HL-60 (cell line): ENCODE results near the gene DHRS1.

Experiments used
- DNase-seq, 2 experiments: peaks; one replicate each; pipeline ENCODE4 v3.0.0-alpha.2; 2010 to 2020; ENCODE audit warnings: low read depth in 1 of 2, low spot score in 1 of 2
- H3K27ac ChIP-seq: fragments of 250-450 bp; sonication (Bioruptor Pico); replicated peaks from 2 replicates; pipeline ENCODE4 v1.5.1; 2020; ENCODE audit warnings: mild to moderate bottlenecking, moderate library complexity
- H3K27me3 ChIP-seq: fragments of 250-450 bp; sonication (Bioruptor Pico); 2 replicates; pipeline ENCODE4 v1.5.1; 2021; ENCODE audit warnings: mild to moderate bottlenecking, moderate library complexity; ENCODE audit not compliant: insufficient read depth, poor library complexity, severe bottlenecking
- H3K4me3 ChIP-seq: replicated peaks from 2 replicates; pipeline ENCODE4 v1.5.1; 2011; ENCODE audit warnings: mild to moderate bottlenecking, control low read depth, low read length; ENCODE audit not compliant: insufficient read depth
- GABPA ChIP-seq: IDR thresholded peaks from 2 replicates; pipeline ENCODE4 v1.6.1; 2012; ENCODE audit warnings: low read depth
- POLR2AphosphoS5 ChIP-seq: IDR thresholded peaks from 2 replicates; pipeline ENCODE4 v1.6.1; 2012; ENCODE audit warnings: low read depth
- SPI1 ChIP-seq: IDR thresholded peaks from 2 replicates; pipeline ENCODE4 v1.6.1; 2012; ENCODE audit warnings: low read depth, mild to moderate bottlenecking, borderline replicate concordance
- TF ChIP-seq, protein P1 (sequence below): IDR thresholded peaks from 2 replicates; pipeline ENCODE4 v1.6.1; 2012; ENCODE audit warnings: low read depth; ENCODE audit not compliant: insufficient replicate concordance
- TF ChIP-seq, protein P2 (sequence below): IDR thresholded peaks from one replicate; pipeline ENCODE4 v1.5.1; 2011; ENCODE audit warnings: low read length, control low read depth, inconsistent platforms; ENCODE audit not compliant: insufficient read depth

Gene DHRS1

DNA sequence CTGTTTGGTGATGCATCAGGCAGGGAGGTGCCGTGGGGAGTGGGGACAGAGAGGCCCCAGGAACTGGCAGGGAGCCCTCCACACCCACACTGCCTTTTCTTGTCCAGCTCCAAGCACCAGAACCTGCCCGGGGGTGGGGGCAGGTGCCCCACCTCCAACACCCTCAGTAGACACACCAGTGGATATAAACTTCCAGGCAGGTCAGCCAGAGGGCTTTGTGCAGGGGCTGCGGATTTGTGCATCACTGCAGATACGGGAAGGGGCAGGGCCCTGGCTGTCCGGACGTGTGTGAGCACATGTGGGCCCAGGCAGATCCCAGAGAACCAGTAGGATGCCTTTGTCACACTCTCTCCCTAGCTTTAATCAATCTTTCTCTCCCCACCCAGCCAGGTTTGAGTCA lies 35.3 kb downstream of the DHRS1 start:
- Histone ChIP-seq H3K27ac (no peak overlapping the region), H3K27me3 (no peaks in the 10 kb centered on the region), H3K4me3 (no peak overlapping the region)
- no peak for DNase-seq
- TF ChIP-seq, protein P1, sequence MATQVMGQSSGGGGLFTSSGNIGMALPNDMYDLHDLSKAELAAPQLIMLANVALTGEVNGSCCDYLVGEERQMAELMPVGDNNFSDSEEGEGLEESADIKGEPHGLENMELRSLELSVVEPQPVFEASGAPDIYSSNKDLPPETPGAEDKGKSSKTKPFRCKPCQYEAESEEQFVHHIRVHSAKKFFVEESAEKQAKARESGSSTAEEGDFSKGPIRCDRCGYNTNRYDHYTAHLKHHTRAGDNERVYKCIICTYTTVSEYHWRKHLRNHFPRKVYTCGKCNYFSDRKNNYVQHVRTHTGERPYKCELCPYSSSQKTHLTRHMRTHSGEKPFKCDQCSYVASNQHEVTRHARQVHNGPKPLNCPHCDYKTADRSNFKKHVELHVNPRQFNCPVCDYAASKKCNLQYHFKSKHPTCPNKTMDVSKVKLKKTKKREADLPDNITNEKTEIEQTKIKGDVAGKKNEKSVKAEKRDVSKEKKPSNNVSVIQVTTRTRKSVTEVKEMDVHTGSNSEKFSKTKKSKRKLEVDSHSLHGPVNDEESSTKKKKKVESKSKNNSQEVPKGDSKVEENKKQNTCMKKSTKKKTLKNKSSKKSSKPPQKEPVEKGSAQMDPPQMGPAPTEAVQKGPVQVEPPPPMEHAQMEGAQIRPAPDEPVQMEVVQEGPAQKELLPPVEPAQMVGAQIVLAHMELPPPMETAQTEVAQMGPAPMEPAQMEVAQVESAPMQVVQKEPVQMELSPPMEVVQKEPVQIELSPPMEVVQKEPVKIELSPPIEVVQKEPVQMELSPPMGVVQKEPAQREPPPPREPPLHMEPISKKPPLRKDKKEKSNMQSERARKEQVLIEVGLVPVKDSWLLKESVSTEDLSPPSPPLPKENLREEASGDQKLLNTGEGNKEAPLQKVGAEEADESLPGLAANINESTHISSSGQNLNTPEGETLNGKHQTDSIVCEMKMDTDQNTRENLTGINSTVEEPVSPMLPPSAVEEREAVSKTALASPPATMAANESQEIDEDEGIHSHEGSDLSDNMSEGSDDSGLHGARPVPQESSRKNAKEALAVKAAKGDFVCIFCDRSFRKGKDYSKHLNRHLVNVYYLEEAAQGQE = no peak
- TF ChIP-seq GABPA = no peak
- TF ChIP-seq, protein P2, sequence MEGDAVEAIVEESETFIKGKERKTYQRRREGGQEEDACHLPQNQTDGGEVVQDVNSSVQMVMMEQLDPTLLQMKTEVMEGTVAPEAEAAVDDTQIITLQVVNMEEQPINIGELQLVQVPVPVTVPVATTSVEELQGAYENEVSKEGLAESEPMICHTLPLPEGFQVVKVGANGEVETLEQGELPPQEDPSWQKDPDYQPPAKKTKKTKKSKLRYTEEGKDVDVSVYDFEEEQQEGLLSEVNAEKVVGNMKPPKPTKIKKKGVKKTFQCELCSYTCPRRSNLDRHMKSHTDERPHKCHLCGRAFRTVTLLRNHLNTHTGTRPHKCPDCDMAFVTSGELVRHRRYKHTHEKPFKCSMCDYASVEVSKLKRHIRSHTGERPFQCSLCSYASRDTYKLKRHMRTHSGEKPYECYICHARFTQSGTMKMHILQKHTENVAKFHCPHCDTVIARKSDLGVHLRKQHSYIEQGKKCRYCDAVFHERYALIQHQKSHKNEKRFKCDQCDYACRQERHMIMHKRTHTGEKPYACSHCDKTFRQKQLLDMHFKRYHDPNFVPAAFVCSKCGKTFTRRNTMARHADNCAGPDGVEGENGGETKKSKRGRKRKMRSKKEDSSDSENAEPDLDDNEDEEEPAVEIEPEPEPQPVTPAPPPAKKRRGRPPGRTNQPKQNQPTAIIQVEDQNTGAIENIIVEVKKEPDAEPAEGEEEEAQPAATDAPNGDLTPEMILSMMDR = no peak
- TF ChIP-seq SPI1 = no peak
- TF ChIP-seq POLR2AphosphoS5 = no peak

DNA sequence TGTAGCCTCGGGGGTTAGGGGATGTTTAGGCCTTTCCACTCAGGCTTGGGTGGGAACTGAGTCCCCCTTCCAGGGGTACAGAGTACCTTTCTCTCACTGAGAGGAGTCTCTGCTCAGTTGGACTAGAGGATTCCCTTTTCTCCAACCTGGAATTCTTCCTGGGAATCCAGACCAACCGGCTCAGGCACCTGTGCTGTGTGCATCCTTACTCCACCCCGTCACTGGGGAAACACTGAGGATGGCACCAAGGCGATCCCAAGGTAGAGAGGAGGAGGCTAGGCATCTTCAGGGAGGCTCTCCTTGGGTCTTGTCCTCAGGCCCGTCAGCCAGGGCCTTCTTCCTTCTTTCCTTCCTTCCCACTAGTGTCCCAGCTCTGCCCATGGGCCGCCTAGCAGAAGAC lies 35.7 kb downstream of the DHRS1 start:
- H3K27ac ChIP-seq = no peak overlapping the region

DNA sequence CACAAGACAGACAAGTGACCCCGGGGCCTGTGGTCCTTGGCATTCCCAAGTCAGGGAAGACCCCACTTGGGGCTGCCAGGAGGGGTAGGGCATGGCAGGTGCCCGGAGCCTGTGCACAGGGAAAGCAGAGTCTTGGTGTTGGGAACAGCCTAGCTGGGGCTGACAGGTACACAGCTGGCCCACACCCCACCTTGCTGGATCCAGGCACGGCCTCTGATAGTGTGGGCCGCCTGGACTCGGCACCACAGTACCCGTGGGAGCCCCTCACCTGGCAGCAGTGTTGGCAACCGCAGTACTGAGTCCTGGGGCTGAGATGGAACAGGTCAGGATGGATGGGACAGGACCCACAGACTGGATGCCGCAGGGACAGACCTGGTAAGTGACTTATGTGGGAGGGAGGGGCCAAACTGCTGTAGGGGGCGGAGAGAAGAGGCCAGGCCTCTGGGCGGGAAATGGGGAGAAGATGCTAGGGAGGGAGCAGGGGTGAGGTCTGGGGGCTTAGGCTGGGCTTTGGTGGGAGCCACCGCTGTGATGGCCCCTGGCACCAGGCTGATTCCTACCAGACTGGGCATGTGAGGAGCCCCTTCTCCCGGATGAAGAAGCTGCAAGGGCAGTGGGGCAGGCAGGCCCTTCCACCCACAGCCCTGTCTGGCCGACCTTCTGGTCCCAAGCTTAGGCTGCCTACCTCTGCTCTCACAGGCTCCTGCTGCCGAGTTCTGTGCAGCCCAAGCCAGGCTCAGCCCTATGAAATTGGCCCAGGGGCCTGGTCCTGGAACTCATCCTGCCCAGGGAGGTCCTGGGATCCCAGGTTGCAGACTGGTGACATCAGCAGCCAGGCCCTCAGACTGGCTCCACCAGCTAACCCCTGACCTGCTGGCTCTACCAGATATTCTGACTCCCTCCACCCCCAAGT lies 36.5 kb downstream of the DHRS1 start, which contains the start of gene TGM1:
Gene TGM1, minus strand, starts transcription at position 357 of the 913 bp plus-strand sequence. CDS start 825 bp downstream, outside the sequence.
- DNase-seq = no peak
- Histone ChIP-seq H3K27me3 (no peaks in the 10 kb centered on the region), H3K27ac (no peak within 1 kb of the TSS), H3K4me3 (no peak within 1 kb of the TSS)
- no peak for TF ChIP-seq POLR2AphosphoS5

More for the DNA sequence above, 35.7 kb downstream of the DHRS1 start:
- Histone ChIP-seq H3K4me3 (no peak overlapping the region), H3K27me3 (no peaks in the 10 kb centered on the region)
- DNase-seq = no peak
- TF ChIP-seq, protein P1 = no peak
- TF ChIP-seq, protein P2 = no peak
- no peak for TF ChIP-seq POLR2AphosphoS5
- TF ChIP-seq SPI1 = no peak
- TF ChIP-seq GABPA = no peak

DNA sequence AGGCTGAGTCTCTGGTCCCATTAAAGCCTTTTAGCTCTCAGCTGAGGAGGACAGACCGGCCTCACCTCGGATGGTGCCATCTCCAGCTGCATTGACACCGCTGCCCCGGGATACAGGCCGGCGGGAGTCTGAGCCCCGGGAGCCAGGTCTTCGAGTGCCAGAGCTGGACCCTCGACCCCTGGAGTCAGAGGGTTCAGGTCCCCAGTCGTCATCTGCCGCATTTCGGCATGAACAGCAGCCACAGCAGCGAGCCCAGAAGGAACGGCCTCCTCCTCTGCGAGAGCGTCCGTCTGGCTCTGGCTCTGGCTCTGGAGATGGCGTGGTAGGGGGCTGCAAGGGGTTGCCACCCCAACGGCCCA lies 37.6 kb downstream of the DHRS1 start:
- no peak for TF ChIP-seq POLR2AphosphoS5
- no peak for TF ChIP-seq SPI1
- TF ChIP-seq, protein P1 = no peak
- TF ChIP-seq GABPA = no peak
- TF ChIP-seq, protein P2 = no peak
- no peaks in the 10 kb centered on the region for H3K27me3 ChIP-seq
- no peak for DNase-seq
- no peak overlapping the region for H3K27ac ChIP-seq
- H3K4me3 ChIP-seq = no peak overlapping the region
